ENCODE results near the gene KNDC1. TPM values are rescaled to one million over a fixed set of nuclear protein-coding genes. Genes with fewer than 3 reads are reported as not detected.

The KNDC1 gene
- total and polyA plus RNA-seq, 8 donors, result 0.05 to 1.7 (median 0.58) TPM; not detected in 1

DNA sequence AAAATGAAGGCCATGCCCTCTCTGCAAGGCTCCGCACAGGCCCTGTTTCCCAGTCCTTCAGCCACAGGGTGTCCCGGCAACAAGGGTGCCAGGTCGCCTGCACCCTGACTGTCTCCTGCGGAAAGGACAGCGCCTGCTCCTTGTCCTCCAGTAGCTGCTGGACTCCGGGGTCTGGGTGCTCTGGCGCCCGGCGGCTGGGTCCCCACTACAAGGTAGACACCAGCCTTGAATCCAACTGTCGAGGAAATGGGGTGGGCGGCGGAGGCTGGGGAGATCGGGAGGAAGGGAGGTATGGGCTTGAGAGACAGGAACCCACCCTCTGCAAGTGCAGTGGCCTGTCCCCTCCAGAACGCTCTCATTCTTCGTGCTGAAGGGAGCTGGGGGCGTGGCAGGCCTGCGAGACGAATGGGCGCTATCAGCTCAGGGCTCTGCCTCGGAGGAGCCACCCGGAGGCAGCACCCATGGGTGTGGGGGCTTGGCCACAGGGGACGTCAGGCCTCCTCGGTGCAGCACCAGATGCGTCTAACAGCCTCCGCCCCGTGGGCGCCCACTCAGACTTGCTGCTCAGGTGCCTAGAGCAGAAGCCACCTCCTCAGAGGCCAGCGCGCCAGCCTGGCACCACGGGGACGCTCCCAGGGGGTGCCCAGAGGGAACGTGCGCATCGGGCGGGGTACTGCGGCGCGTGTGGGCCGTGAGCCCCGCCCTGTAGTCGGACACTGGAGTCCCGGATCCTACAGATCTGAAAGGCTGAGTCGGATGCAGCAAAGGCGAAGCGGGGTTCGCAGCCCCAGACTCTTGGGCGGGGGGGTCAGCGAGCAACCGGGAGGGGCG, 101.1 kb downstream of the KNDC1 start:
- Histone ChIP-seq H3K27me3 (no peaks in the 10 kb centered on the region), H3K27ac (peak overlapping the region; percentile 87 to 95 (median 93)), H3K9me3 (no peaks in the 10 kb centered on the region), H3K4me3 (peak overlapping the region; percentile 63 to 89 (median 74)), H3K4me1 (peaks cover 44 to 76% (median 65%) of the 10 kb centered on the region in 4 donors), H3K36me3 (no peaks in the 10 kb centered on the region)
- WGBS, 5 donors, result 14 to 37% (median 20%) methylated on average over 17 to 50 of the region's 50 CpGs
- intact Hi-C loops (cut with DNase I; ENCODE audit: low total_unique reads), result no loop called here
- TF ChIP-seq EP300 (IDR thresholded peaks at IDR 0.05), result no peak
- no peak for TF ChIP-seq CTCF (IDR thresholded peaks at IDR 0.05)
- TF ChIP-seq POLR2AphosphoS5 (IDR thresholded peaks at IDR 0.05), result no peak
- no peak for TF ChIP-seq POLR2A (IDR thresholded peaks at IDR 0.05)
- DNase-seq, result peak; percentile 57 to 83

- 0 to 5% (median 2%) methylated on average over 10 to 79 of the region's 79 CpGs for WGBS, 5 donors
- peak overlapping the region; percentile 63 to 89 (median 74) for H3K4me3 ChIP-seq
- H3K36me3 ChIP-seq, result peaks cover 0 to 3% (median 0%) of the 10 kb centered on the region in 4 donors
- no peaks in the 10 kb centered on the region for H3K27me3 ChIP-seq
- intact Hi-C loops (cut with DNase I; ENCODE audit: low total_unique reads), result no loop called here
- H3K27ac ChIP-seq, result peak overlapping the region; percentile 87 to 95 (median 93)
- H3K9me3 ChIP-seq, result no peaks in the 10 kb centered on the region
- DNase-seq, result peak; percentile 92
- TF ChIP-seq POLR2AphosphoS5 (IDR thresholded peaks at IDR 0.05) (peak in 1 of 3 donors; percentile 59), POLR2A (IDR thresholded peaks at IDR 0.05) (no peak), CTCF (IDR thresholded peaks at IDR 0.05) (no peak), EP300 (IDR thresholded peaks at IDR 0.05) (no peak)
- H3K4me1 ChIP-seq, result peaks cover 44 to 76% (median 65%) of the 10 kb centered on the region in 4 donors
Observed at GRCh38 chr10:133261726-133262325, 101.8 kb downstream of the KNDC1 start.

- TF ChIP-seq POLR2AphosphoS5 (IDR thresholded peaks at IDR 0.05), result no peak
- peak in 1 of 2 donors; percentile 69 for DNase-seq
- intact Hi-C loops (cut with DNase I; ENCODE audit: low total_unique reads), result no loop called here
- H3K36me3 ChIP-seq, result peaks cover 0 to 12% (median 0%) of the 10 kb centered on the region in 4 donors
- H3K4me1 ChIP-seq, result peaks cover 38 to 69% (median 57%) of the 10 kb centered on the region in 4 donors
- H3K27me3 ChIP-seq, result no peaks in the 10 kb centered on the region
- no peaks in the 10 kb centered on the region for H3K9me3 ChIP-seq
- H3K27ac ChIP-seq, result peak overlapping the region in 2 of 5 donors; percentile 20 to 95
- H3K4me3 ChIP-seq, result peak overlapping the region in 1 of 4 donors; percentile 89
- 67 to 84% (median 73%) methylated on average over 5 to 14 of the region's 14 CpGs for WGBS, 5 donors
Observed at GRCh38 chr10:133262696-133263095, 102.7 kb downstream of the KNDC1 start.

GRCh38 chr10:133263674-133264073, 103.7 kb downstream of the KNDC1 start:
- intact Hi-C loops (cut with DNase I; ENCODE audit: low total_unique reads), result no loop called here
- peaks cover 28 to 59% (median 47%) of the 10 kb centered on the region in 4 donors for H3K4me1 ChIP-seq
- TF ChIP-seq EP300 (IDR thresholded peaks at IDR 0.05) (no peak), POLR2AphosphoS5 (IDR thresholded peaks at IDR 0.05) (no peak), POLR2A (IDR thresholded peaks at IDR 0.05) (no peak), CTCF (IDR thresholded peaks at IDR 0.05) (no peak)
- no peak for DNase-seq
- WGBS, 5 donors, result 78 to 86% (median 84%) methylated on average over 8 to 10 of the region's 10 CpGs
- H3K36me3 ChIP-seq, result peaks cover 0 to 21% (median 6%) of the 10 kb centered on the region in 4 donors
- H3K9me3 ChIP-seq, result no peaks in the 10 kb centered on the region
- no peak overlapping the region for H3K27ac ChIP-seq
- H3K4me3 ChIP-seq, result no peak overlapping the region
- no peaks in the 10 kb centered on the region for H3K27me3 ChIP-seq
